ENCODE measurements around the gene ATP9A. TPM values are rescaled to one million over a fixed set of nuclear protein-coding genes. Genes with fewer than 3 reads are reported as not detected.

The ATP9A gene
- total RNA-seq, 1 donor from 2014 or later = 88.1 TPM

GRCh38 chr20:51763965-51764602, 4.1 kb downstream of the ATP9A start:
- no peak for DNase-seq (ENCODE audit: low spot score, unreplicated experiment)
- Mint-ChIP-seq H3K27ac (no peak overlapping the region), H3K36me3 (ENCODE audit: insufficient read depth) (peaks cover 17% of the 10 kb centered on the region), H3K4me1 (ENCODE audit: low read depth) (peaks cover 13% of the 10 kb centered on the region), H3K9me3 (ENCODE audit: low read depth) (no peaks in the 10 kb centered on the region), H3K27me3 (no peaks in the 10 kb centered on the region), H3K4me3 (ENCODE audit: low read depth) (no peak overlapping the region)
- TF ChIP-seq CTCF (IDR thresholded peaks at IDR 0.05; ENCODE audit: unreplicated experiment) = no peak

GRCh38 chr20:51760905-51761546, 7.2 kb downstream of the ATP9A start:
- Mint-ChIP-seq H3K9me3 (ENCODE audit: low read depth) (no peaks in the 10 kb centered on the region), H3K4me3 (ENCODE audit: low read depth) (no peak overlapping the region), H3K4me1 (ENCODE audit: low read depth) (peaks cover 11% of the 10 kb centered on the region), H3K27me3 (no peaks in the 10 kb centered on the region), H3K27ac (peak overlapping the region; percentile 86), H3K36me3 (ENCODE audit: insufficient read depth) (peaks cover 21% of the 10 kb centered on the region)
- no peak for TF ChIP-seq CTCF (IDR thresholded peaks at IDR 0.05; ENCODE audit: unreplicated experiment)
- DNase-seq (ENCODE audit: low spot score, unreplicated experiment) = no peak

- DNase-seq (ENCODE audit: low spot score, unreplicated experiment) = no peak
- H3K9me3 Mint-ChIP-seq (ENCODE audit: low read depth) = no peaks in the 10 kb centered on the region
- no peak for TF ChIP-seq CTCF (IDR thresholded peaks at IDR 0.05; ENCODE audit: unreplicated experiment)
- no peaks in the 10 kb centered on the region for H3K27me3 Mint-ChIP-seq
- no peak overlapping the region for H3K4me3 Mint-ChIP-seq (ENCODE audit: low read depth)
- peak overlapping the region; percentile 61 for H3K27ac Mint-ChIP-seq
- peaks cover 21% of the 10 kb centered on the region for H3K36me3 Mint-ChIP-seq (ENCODE audit: insufficient read depth)
- H3K4me1 Mint-ChIP-seq (ENCODE audit: low read depth) = peaks cover 11% of the 10 kb centered on the region
Measured at GRCh38 chr20:51759769-51760510, 8.2 kb downstream of the ATP9A start.

- DNase-seq (ENCODE audit: low spot score, unreplicated experiment) = no peak
- no peak for TF ChIP-seq CTCF (IDR thresholded peaks at IDR 0.05; ENCODE audit: unreplicated experiment)
- H3K9me3 Mint-ChIP-seq (ENCODE audit: low read depth) = no peaks in the 10 kb centered on the region
- H3K4me3 Mint-ChIP-seq (ENCODE audit: low read depth) = no peak overlapping the region
- H3K36me3 Mint-ChIP-seq (ENCODE audit: insufficient read depth) = peaks cover 19% of the 10 kb centered on the region
- H3K27ac Mint-ChIP-seq = peak overlapping the region; percentile 73
- no peaks in the 10 kb centered on the region for H3K27me3 Mint-ChIP-seq
- H3K4me1 Mint-ChIP-seq (ENCODE audit: low read depth) = peaks cover 11% of the 10 kb centered on the region
Measured at GRCh38 chr20:51758978-51759544, 9.1 kb downstream of the ATP9A start.

- no peak for TF ChIP-seq CTCF (IDR thresholded peaks at IDR 0.05; ENCODE audit: unreplicated experiment)
- DNase-seq (ENCODE audit: low spot score, unreplicated experiment) = no peak
- no peaks in the 10 kb centered on the region for H3K27me3 Mint-ChIP-seq
- no peak overlapping the region for H3K4me3 Mint-ChIP-seq (ENCODE audit: low read depth)
- H3K27ac Mint-ChIP-seq = no peak overlapping the region
- H3K36me3 Mint-ChIP-seq (ENCODE audit: insufficient read depth) = peaks cover 18% of the 10 kb centered on the region
- peaks cover 18% of the 10 kb centered on the region for H3K4me1 Mint-ChIP-seq (ENCODE audit: low read depth)
- no peaks in the 10 kb centered on the region for H3K9me3 Mint-ChIP-seq (ENCODE audit: low read depth)
Measured at GRCh38 chr20:51757226-51757625, 11.0 kb downstream of the ATP9A start.

All from progenitor cell of endocrine pancreas (in vitro differentiated cells).